ENCODE results near the gene VCL. TPM values are rescaled to one million over a fixed set of nuclear protein-coding genes. Genes with fewer than 3 reads are reported as not detected.

VCL gene
- total RNA-seq, 2 experiments from 2014 or later, result 27.8 to 29.2 TPM

DNA sequence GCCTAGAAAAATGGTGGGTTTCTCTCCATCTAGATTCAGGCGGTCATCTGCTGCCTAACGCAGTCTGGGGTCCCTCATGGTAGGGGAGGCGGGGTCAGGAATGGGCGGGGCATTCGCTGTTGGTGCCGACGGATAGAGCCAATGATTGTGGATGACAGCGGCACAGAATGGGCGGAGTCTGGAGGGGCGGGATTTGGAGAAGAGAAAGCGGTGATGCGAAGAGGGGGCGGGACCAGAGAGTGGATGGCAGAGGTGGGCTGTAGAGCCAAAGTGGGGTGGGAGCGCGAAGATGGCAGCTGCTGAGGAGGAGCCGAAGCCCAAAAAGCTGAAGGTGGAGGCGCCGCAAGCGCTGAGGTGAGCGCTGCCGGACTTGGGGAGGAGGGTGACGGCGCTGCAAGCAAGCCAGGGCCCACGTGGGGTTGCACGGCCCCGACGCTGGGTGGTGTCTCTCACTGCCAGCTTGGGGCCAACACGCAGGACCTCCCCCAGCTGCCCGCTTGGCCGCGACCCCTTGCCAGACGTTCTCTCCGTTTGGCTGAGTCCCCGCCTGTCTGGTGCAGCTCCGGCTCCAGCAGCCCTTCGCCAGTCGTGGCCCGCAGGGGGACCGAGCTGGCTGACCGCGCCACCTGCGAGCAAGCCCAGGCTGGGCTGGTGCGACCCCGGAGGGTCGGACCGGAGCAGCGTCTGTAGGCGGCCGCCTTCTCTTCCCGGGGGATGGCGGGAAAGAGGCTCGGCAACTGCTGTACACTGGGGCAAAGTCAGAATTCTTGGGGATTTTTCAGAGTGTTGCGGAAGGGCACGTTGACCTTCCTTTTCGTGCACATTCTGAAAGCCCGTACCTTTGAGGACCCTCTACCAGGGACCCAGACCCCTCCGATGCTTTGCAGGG lies 153.3 kb downstream of the VCL start, which contains the start of gene ADK:
ADK (plus strand) TSS at position 232 of the 889 bp plus-strand sequence; CDS start at position 290, 58 bp downstream.
- Mint-ChIP-seq H3K9me3 (no peaks in the 10 kb centered on the region), H3K4me3 (no peak within 1 kb of the TSS), H3K27me3 (no peaks in the 10 kb centered on the region), H3K4me1 (ENCODE audit: low read depth) (peaks cover 39% of the 10 kb centered on the region), H3K27ac (no peak within 1 kb of the TSS), H3K36me3 (peaks cover 5% of the 10 kb centered on the region)
- ChIA-PET CTCF (interaction anchor here (0.7 to 1.6 kb wide), 10 partner anchors 14 to 1060 kb away, joined by 3 to 5 read pairs (median 4); no protein-coding TSS in a partner anchor), POLR2A (interaction anchor here (1.4 to 1.9 kb wide), 3 partner anchors 26 to 1084 kb away, joined by 3 to 24 read pairs (median 5); partner anchors contain the start of gene COMTD1)
- intact Hi-C loops (cut with micrococcal nuclease), result loop anchor here (1.0 to 5.0 kb wide), 5 partner anchors 25 to 961 kb away; partner anchors contain the start of gene SAMD8
- DNase-seq, result peak; percentile 100

DNA sequence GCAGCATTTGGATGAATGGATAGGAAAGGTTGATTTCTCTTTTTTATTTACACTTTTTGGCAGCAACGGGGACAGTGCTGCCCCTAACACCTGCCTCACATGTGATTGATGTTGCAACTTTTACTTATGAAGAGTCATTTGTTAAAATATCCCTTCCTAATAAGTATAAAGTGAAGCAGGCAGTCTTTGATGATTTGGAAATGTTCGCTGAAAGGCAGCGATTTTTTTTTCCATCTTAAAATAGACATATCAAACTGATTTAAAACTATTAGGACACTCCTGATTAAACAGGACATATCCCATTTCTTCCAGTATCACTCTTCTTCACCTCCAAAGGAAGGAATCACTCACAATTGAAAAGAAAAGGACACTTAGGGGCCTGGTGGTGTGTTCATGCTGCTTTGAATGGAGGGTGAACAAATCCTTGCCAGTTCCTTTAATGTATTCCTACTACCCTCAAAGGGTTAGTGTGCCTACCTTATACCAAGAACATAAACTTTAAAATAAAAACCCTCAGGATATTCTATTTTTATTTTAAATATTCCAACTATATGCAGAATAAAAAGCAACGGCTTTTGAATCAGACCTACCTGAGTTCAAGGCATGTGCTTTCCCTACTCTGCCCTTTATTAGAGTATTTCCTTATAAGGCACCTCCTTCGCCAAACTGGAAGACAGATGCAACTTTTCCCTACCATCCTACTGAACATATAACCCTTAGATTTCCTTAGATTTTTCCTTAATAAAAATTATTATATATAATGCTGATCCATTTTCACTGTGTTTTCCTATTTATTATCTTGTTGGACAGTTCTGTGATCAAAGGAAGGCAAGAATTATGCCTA lies 154.2 kb downstream of the VCL start:
- no peaks in the 10 kb centered on the region for H3K27me3 Mint-ChIP-seq
- ChIA-PET CTCF (interaction anchor here (0.8 to 2.0 kb wide), 5 partner anchors 61 to 266 kb away, joined by 3 to 5 read pairs (median 5); no protein-coding TSS in a partner anchor), POLR2A (interaction anchor here (1.9 kb wide), 1 partner anchor 25 kb away, joined by 24 read pairs; no protein-coding TSS in a partner anchor)
- H3K36me3 Mint-ChIP-seq, result peaks cover 3% of the 10 kb centered on the region
- H3K27ac Mint-ChIP-seq, result no peak overlapping the region
- intact Hi-C loops (cut with micrococcal nuclease), result loop anchor here (1.0 to 5.0 kb wide), 4 partner anchors 24 to 960 kb away; partner anchors contain the start of gene SAMD8
- H3K4me3 Mint-ChIP-seq, result no peak overlapping the region
- H3K9me3 Mint-ChIP-seq, result no peaks in the 10 kb centered on the region
- H3K4me1 Mint-ChIP-seq (ENCODE audit: low read depth), result peaks cover 33% of the 10 kb centered on the region
- no peak for DNase-seq

DNA sequence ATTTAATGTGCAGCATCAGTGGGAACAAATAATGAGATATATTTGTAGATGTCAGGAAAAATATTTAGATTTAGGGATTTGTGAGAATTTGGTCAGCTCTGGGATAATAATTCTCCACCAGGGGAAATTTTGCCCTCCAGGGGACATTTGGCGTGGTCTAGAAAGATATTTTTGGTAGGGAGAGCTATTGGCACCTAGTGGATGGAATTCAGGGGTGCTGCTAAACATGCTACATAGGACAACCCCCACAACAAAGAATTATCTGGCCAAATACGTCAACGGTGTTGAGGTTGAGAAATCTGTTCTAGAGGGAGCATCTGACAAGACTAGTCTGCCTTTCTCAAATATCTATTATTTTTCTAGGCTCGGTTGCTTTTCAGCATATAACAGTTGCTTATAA lies 155.2 kb downstream of the VCL start:
- H3K9me3 Mint-ChIP-seq, result no peaks in the 10 kb centered on the region
- H3K4me3 Mint-ChIP-seq, result no peak overlapping the region
- no peak overlapping the region for H3K27ac Mint-ChIP-seq
- ChIA-PET POLR2A (no interaction called here), CTCF (interaction anchor here (1.4 to 2.0 kb wide), 2 partner anchors 60 to 91 kb away, joined by 4 to 5 read pairs; no protein-coding TSS in a partner anchor)
- H3K27me3 Mint-ChIP-seq, result no peaks in the 10 kb centered on the region
- intact Hi-C loops (cut with micrococcal nuclease), result loop anchor here (5.0 kb wide), 1 partner anchor 959 kb away; the partner anchor contains the start of gene SAMD8
- peaks cover 28% of the 10 kb centered on the region for H3K4me1 Mint-ChIP-seq (ENCODE audit: low read depth)
- H3K36me3 Mint-ChIP-seq, result peaks cover under 1% of the 10 kb centered on the region
- DNase-seq, result no peak

DNA sequence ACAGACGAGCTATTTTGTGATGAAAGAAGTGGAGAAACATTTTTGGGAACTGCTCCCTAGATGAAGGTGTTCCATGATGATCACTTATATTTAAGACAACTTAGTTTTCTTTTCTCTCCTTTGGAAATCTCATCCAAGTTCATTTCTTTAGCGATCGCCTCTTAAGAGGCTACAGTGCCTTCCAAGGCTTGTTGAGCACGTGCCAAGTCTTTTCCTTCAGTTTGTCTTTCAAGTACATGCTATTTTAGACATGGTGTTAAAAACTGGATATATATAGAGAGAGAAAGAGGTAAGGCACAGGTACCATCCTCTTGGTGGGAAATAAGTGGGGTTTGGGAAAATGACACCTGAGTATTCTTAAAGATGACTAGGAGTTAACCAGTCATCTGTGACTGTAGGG lies 155.8 kb downstream of the VCL start:
- H3K9me3 Mint-ChIP-seq, result no peaks in the 10 kb centered on the region
- H3K36me3 Mint-ChIP-seq, result no peaks in the 10 kb centered on the region
- DNase-seq, result no peak
- ChIA-PET CTCF (interaction anchor here (1.4 to 2.0 kb wide), 2 partner anchors 60 to 91 kb away, joined by 4 to 5 read pairs; no protein-coding TSS in a partner anchor), POLR2A (interaction anchor here (1.0 kb wide), 1 partner anchor 23 kb away, joined by 4 read pairs; no protein-coding TSS in a partner anchor)
- intact Hi-C loops (cut with micrococcal nuclease), result loop anchor here (5.0 kb wide), 1 partner anchor 959 kb away; the partner anchor contains the start of gene SAMD8
- no peaks in the 10 kb centered on the region for H3K27me3 Mint-ChIP-seq
- no peak overlapping the region for H3K27ac Mint-ChIP-seq
- peaks cover 22% of the 10 kb centered on the region for H3K4me1 Mint-ChIP-seq (ENCODE audit: low read depth)
- no peak overlapping the region for H3K4me3 Mint-ChIP-seq

DNA sequence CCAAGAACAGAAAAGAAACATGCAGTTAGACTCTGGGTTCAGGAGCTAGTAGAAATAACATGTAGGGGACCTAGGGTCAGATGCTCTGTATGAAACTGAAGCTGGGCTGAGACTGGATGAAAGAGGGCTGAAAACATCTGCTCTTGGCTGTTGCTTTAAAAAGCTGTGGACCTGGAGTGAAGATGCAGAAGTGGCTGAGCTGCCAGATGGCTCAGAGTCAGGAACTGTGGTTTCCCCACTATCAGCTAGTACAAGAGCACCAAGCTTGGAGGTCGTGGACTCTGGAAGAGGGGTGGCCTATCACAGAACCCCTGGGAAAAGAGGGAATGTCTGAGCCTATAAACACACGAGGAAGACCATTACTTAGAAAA lies 159.0 kb downstream of the VCL start:
- H3K4me3 Mint-ChIP-seq, result no peak overlapping the region
- intact Hi-C loops (cut with micrococcal nuclease), result no loop called here
- CTCF ChIA-PET, result interaction anchor here (1.2 kb wide), 1 partner anchor 57 kb away, joined by 5 read pairs; no protein-coding TSS in a partner anchor
- DNase-seq, result no peak
- no peaks in the 10 kb centered on the region for H3K36me3 Mint-ChIP-seq
- no peaks in the 10 kb centered on the region for H3K9me3 Mint-ChIP-seq
- peaks cover 19% of the 10 kb centered on the region for H3K4me1 Mint-ChIP-seq (ENCODE audit: low read depth)
- POLR2A ChIA-PET, result interaction anchor here (0.7 kb wide), 1 partner anchor 39 kb away, joined by 3 read pairs; no protein-coding TSS in a partner anchor
- H3K27ac Mint-ChIP-seq, result no peak overlapping the region
- no peaks in the 10 kb centered on the region for H3K27me3 Mint-ChIP-seq

DNA sequence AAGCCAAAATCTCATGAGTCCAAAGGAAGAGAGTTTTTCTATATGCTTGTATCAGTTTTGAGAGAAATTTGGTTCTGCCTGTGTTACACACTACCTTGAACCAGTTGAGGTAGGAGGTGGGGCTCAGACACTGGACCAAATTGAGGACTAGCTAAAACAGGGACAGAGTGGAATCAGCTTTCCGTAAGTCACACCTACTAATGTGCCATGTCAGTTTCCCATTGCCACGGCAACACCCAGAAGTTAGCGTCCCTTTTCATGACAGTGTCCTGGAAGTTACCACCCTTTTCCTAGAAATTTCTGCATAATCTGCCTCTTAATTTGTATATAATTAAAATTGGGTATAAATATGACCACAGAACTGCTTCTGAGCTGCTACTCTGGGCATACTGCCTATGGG lies 162.1 kb downstream of the VCL start:
- Mint-ChIP-seq H3K9me3 (no peaks in the 10 kb centered on the region), H3K4me3 (no peak overlapping the region), H3K36me3 (no peaks in the 10 kb centered on the region), H3K27ac (no peak overlapping the region), H3K4me1 (ENCODE audit: low read depth) (peaks cover 4% of the 10 kb centered on the region), H3K27me3 (no peaks in the 10 kb centered on the region)
- no peak for DNase-seq
- ChIA-PET POLR2A (no interaction called here), CTCF (no interaction called here)
- intact Hi-C loops (cut with micrococcal nuclease), result no loop called here

DNA sequence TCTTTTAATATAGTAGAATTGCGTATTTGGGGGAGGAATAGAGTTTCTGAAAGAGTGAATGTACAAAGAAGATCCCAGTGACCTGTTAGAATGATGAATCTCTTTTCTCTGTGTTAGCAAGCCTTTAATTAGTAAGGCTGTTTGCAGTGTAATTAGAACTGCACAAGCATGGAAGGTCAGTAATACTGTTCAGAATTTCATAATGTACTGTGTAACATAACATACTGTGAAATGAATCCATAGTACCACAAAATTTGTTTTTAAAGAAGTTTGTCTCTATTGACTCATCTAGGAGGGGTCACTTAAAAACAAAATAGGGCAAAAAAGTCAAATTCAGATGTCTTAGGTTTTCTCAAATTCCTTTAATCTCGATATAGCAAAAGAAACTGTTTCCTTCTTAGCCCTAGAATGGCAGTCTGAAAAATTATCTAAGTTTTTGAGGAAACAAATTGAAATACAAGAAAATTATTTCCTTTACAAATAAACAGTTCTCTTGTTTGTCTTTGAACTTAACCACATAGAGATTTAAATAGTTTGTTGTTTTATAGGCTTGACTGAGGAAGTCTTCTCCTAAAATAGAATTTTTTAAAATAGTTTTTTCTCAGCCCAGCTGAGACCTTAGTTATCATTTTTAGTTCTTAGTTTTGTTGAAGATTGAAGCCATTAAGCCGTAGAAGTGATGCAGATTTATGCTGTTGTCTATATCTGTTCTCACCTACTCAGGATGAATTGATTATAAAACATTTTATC lies 165.6 kb downstream of the VCL start:
- Mint-ChIP-seq H3K36me3 (no peaks in the 10 kb centered on the region), H3K27me3 (no peaks in the 10 kb centered on the region), H3K9me3 (no peaks in the 10 kb centered on the region), H3K27ac (no peak overlapping the region), H3K4me3 (no peak overlapping the region), H3K4me1 (ENCODE audit: low read depth) (peaks cover 7% of the 10 kb centered on the region)
- intact Hi-C loops (cut with micrococcal nuclease), result no loop called here
- no peak for DNase-seq
- ChIA-PET POLR2A (no interaction called here), CTCF (interaction anchor here (1.2 kb wide), 1 partner anchor 51 kb away, joined by 3 read pairs; no protein-coding TSS in a partner anchor)

DNA sequence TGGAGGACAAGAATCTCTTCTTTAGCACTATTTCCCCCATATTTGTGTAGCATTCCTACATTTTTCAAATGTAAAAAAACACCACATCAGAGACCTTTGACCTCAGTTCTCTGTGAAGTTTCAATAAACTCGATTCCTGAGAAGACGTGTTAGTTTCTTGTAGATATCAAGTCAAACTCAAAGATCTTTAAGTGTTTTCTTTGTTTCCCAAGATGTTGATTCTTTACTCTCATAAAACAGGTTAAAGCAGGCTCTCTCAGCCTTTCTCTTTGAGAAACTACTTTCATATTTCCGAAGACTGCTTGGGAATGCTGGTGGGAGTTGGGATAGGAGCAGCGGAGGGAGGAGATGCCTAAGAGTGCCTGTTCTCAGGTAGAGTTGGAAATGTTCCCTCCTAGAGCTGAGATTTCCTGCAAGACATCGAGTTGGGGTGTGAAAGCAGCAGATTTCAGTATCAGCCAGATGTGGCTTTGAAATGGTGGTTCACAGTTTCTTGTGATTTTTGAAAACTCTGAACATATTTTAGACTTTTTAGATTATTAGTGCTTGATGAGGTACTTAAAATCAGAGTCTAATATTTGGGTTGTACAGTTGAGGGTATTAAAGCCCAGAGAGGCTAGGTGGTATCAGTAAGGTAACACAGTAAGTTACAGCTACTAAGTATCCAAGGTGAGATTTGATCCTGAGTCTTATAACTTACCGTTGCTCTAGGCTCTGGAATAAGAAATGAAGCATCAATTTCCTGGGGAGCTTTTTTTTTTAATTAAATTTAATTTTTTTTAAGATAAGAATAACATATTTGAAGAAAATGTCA lies 167.0 kb downstream of the VCL start:
- H3K4me1 Mint-ChIP-seq (ENCODE audit: low read depth), result peaks cover 7% of the 10 kb centered on the region
- H3K9me3 Mint-ChIP-seq, result no peaks in the 10 kb centered on the region
- ChIA-PET CTCF (no interaction called here), POLR2A (no interaction called here)
- no peak for DNase-seq
- no peak overlapping the region for H3K4me3 Mint-ChIP-seq
- H3K36me3 Mint-ChIP-seq, result no peaks in the 10 kb centered on the region
- no peaks in the 10 kb centered on the region for H3K27me3 Mint-ChIP-seq
- intact Hi-C loops (cut with micrococcal nuclease), result no loop called here
- H3K27ac Mint-ChIP-seq, result no peak overlapping the region

DNA sequence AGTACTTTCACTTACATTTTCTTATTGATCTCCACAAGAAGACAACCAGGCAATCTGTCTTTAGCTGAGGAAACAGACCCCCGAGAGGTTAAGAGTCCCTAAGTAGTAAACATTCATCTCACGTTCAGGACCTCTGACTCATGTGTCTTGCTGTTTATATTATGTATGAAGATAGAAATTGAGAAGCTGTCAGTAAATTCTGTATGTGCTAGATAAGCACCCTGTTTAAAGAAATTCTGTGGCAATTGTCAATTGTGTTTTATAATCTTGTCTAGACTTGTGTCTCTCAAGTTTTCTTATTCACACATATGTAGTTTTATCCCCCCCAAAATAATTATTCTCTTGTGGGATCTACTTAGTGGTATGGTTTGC lies 167.6 kb downstream of the VCL start:
- POLR2A ChIA-PET, result no interaction called here
- no peaks in the 10 kb centered on the region for H3K36me3 Mint-ChIP-seq
- H3K4me1 Mint-ChIP-seq (ENCODE audit: low read depth), result peaks cover 7% of the 10 kb centered on the region
- no peaks in the 10 kb centered on the region for H3K9me3 Mint-ChIP-seq
- H3K27me3 Mint-ChIP-seq, result no peaks in the 10 kb centered on the region
- intact Hi-C loops (cut with micrococcal nuclease), result no loop called here
- CTCF ChIA-PET, result no interaction called here
- H3K4me3 Mint-ChIP-seq, result no peak overlapping the region
- H3K27ac Mint-ChIP-seq, result no peak overlapping the region
- DNase-seq, result no peak

DNA sequence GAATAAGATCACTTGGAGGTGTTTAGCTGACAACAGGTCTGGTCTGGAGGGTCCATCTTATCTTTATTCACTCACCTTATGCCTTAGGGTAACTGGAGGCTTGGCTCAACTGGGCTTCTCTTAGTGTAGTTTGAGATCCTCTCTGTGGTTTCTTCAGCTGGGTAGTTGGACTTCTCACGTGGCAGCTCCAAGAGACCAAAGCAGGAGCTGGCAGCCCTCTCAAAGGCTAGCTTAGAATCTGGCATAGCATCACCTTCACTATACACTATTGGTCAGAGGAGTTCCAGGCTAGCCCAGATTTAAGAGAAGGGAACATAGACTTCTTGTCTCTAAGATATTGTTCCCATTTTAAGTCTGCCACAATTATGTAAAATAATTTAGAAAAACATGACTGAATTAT lies 169.5 kb downstream of the VCL start:
- Mint-ChIP-seq H3K27ac (no peak overlapping the region), H3K4me1 (ENCODE audit: low read depth) (peaks cover 7% of the 10 kb centered on the region), H3K9me3 (no peaks in the 10 kb centered on the region), H3K27me3 (no peaks in the 10 kb centered on the region), H3K36me3 (no peaks in the 10 kb centered on the region), H3K4me3 (no peak overlapping the region)
- intact Hi-C loops (cut with micrococcal nuclease), result no loop called here
- DNase-seq, result no peak
- CTCF ChIA-PET, result interaction anchor here (0.9 to 1.1 kb wide), 3 partner anchors 16 to 46 kb away, joined by 3 to 5 read pairs (median 4); partner anchors contain the start of genes ADK and AP3M1
- POLR2A ChIA-PET, result interaction anchor here (2.2 kb wide), 1 partner anchor 9 kb away, joined by 7 read pairs; no protein-coding TSS in a partner anchor
